SH-SY5Y (cell line): Measurements from ENCODE around the gene PEAR1.
A peak's percentile ranks its signal among the peaks of the same experiment; 100 is the strongest.

Experiments
- GATA2 ChIP-seq: IDR thresholded peaks from 2 replicates; pipeline ENCODE4 v1.6.1; 2011; ENCODE audit warnings: mild to moderate bottlenecking, low read depth, low read length
- GATA3 ChIP-seq: IDR thresholded peaks from 2 replicates; pipeline ENCODE4 v1.6.1; 2011; ENCODE audit warnings: low read depth, mild to moderate bottlenecking, low read length, moderate library complexity

PEAR1 gene

GRCh38 chr1:156866249-156866909 is 27.1 kb upstream of the PEAR1 start:
- TF ChIP-seq GATA3 (no peak), GATA2 (no peak)

GRCh38 chr1:156868341-156868740 is 25.2 kb upstream of the PEAR1 start:
- TF ChIP-seq GATA2: no peak
- no peak for TF ChIP-seq GATA3

DNA sequence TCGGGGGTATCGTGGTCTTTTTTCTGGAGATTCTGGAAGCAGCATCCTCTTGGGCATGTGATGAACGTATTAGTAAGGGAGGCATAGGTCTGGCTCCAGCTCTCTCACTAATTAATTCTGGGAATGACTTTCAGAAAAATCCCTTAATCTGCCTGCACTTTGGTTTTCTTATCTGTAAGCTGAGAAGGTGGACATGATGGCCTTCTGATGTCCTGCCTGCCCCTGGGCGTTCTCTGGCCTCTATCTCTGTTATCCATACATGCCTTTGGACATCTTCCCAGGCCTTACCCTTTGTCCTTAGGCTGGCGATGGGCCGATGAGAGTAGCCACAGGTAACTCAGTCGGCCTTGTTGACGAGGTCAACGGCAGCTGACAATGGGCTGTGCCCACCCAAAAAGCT is 24.1 kb upstream of the PEAR1 start:
- no peak for TF ChIP-seq GATA3
- TF ChIP-seq GATA2: no peak

GRCh38 chr1:156873659-156874058 is 19.9 kb upstream of the PEAR1 start:
- no peak for TF ChIP-seq GATA3
- no peak for TF ChIP-seq GATA2

DNA sequence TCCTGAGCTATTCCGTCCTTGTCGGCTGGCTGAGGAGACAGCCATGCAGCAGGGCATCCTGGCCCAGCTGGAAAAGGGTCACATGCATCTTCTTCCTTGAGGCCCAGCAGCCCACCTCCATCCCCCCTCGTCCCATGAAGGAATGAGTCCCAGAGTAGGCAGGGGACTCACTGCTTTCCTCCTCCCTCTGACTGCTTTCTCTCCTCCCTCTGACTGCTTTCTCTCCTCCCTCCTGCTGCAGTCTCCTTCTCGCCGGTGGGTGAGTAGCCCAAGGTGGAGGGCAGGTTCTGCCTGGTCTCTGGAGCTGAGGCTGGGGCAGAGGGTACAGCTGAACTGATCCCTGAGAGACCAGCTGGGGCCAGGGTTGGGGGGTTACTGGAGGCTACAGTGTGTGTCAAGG is 19.4 kb upstream of the PEAR1 start:
- no peak for TF ChIP-seq GATA3
- no peak for TF ChIP-seq GATA2

GRCh38 chr1:156874572-156875340 is 18.8 kb upstream of the PEAR1 start:
- TF ChIP-seq GATA2: no peak
- TF ChIP-seq GATA3: no peak

DNA sequence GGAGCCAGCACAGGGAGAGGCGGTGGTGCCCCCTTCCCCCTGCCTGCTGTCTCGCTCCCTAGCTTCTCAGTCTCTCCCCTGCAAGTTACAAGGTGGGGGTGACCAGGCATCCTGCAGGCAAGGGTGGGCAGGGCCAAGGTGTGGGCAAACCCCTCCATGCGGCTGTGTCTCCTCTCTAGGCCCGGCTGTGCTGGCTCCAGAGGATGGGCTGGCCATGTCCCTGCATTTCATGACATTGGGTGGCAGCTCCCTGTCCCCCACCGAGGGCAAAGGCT is 18.2 kb upstream of the PEAR1 start:
- TF ChIP-seq GATA3: no peak
- no peak for TF ChIP-seq GATA2

- TF ChIP-seq GATA2 (no peak), GATA3 (no peak)
Measured at GRCh38 chr1:156876281-156876680, 17.2 kb upstream of the PEAR1 start.

- TF ChIP-seq GATA2: no peak
- no peak for TF ChIP-seq GATA3
Measured at GRCh38 chr1:156877433-156878170, 15.9 kb upstream of the PEAR1 start.

- no peak for TF ChIP-seq GATA2
- TF ChIP-seq GATA3: no peak
Measured at GRCh38 chr1:156879876-156880275, 13.6 kb upstream of the PEAR1 start.

- no peak for TF ChIP-seq GATA3
- no peak for TF ChIP-seq GATA2
Measured at GRCh38 chr1:156880473-156880872, 13.0 kb upstream of the PEAR1 start.

GRCh38 chr1:156881101-156881500 is 12.4 kb upstream of the PEAR1 start:
- TF ChIP-seq GATA3 (no peak), GATA2 (no peak)

- no peak for TF ChIP-seq GATA3
- TF ChIP-seq GATA2: no peak
Measured at GRCh38 chr1:156881663-156882062, 11.9 kb upstream of the PEAR1 start.

DNA sequence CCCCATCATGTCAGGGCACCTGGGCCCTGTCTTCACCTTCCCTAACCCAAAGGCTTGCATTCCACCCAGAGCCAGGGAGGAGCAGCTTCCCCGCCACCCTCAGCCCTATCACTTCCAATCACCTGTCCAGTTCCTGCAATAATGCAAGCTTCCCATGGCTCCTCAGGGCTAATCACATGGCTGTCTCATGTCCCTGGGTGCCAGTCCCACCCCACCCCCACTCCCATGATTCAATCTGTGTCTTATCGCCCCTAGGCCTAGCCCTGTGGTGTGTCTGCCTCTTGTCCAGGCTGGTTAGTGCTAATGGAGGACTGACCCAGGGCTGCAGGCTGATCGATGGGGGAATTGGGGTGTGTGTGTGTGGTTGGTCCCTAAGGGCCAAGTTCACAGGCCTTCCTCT is 11.0 kb upstream of the PEAR1 start:
- TF ChIP-seq GATA2 (peak; percentile 44; the same call in 1 of the 2 replicates), GATA3 (no peak)

GRCh38 chr1:156883919-156884318 is 9.6 kb upstream of the PEAR1 start:
- TF ChIP-seq GATA2: no peak
- TF ChIP-seq GATA3: no peak
